ENCODE measurements around the gene RNF13.

- no peak for TF ChIP-seq CTCF (IDR thresholded peaks at IDR 0.05)
- TF ChIP-seq SIN3A (IDR thresholded peaks at IDR 0.05; ENCODE audit: borderline replicate concordance, insufficient read depth, low read depth, low read length) = peak; percentile 46; the same call in 1 of the 2 replicates
These were observed 158.5 kb downstream of the RNF13 start for GRCh38 chr3:149971403-149972075.

Data from Panc1 (cell line).